Muscle layer of duodenum (tissue), 2 donors: ENCODE measurements around the gene TMIE.

ENCODE experiments used
- H3K27ac ChIP-seq: one replicate; pipeline ENCODE4 v1.7.0; 2013; ENCODE audit warnings: mild to moderate bottlenecking, low read length
- H3K27me3 ChIP-seq: one replicate; pipeline ENCODE4 v1.7.0; 2013; ENCODE audit warnings: low read depth, mild to moderate bottlenecking, control low read depth, low read length
- H3K36me3 ChIP-seq, 2 donors: one replicate each; pipeline ENCODE4 v1.7.0; 2013; ENCODE audit warnings: low read length in 2 of 2, control low read depth in 1 of 2, mild to moderate bottlenecking in 1 of 2; ENCODE audit not compliant: insufficient read depth in 2 of 2, control insufficient read depth in 1 of 2
- H3K4me1 ChIP-seq, 2 donors: one replicate each; pipeline ENCODE4 v1.7.0; 2013; ENCODE audit warnings: low read length in 2 of 2, mild to moderate bottlenecking in 2 of 2, control low read depth in 1 of 2, moderate library complexity in 1 of 2; ENCODE audit not compliant: insufficient read depth in 2 of 2, control insufficient read depth in 1 of 2
- H3K4me3 ChIP-seq, 2 donors: one replicate each; pipeline ENCODE4 v1.7.0; 2013; ENCODE audit warnings: low read length in 2 of 2, low read depth in 1 of 2, mild to moderate bottlenecking in 1 of 2
- H3K9me3 ChIP-seq, 2 donors: one replicate each; pipeline ENCODE4 v1.7.0; 2013; ENCODE audit warnings: low read length in 2 of 2, control low read depth in 1 of 2, mild to moderate bottlenecking in 1 of 2; ENCODE audit not compliant: control insufficient read depth in 1 of 2
- donor health status: healthy.

TMIE gene

GRCh38 chr3:46705751-46706552 lies 4.8 kb downstream of the TMIE start:
- Histone ChIP-seq H3K4me3 (no peak overlapping the region), H3K4me1 (peaks cover 0 to 5% of the 10 kb centered on the region in 2 donors), H3K27me3 (peaks cover 4% of the 10 kb centered on the region), H3K27ac (no peak overlapping the region), H3K9me3 (no peaks in the 10 kb centered on the region), H3K36me3 (no peaks in the 10 kb centered on the region)

- H3K36me3 ChIP-seq = no peaks in the 10 kb centered on the region
- H3K27ac ChIP-seq = no peak overlapping the region
- H3K4me1 ChIP-seq = no peaks in the 10 kb centered on the region
- H3K4me3 ChIP-seq = no peak overlapping the region
- no peaks in the 10 kb centered on the region for H3K27me3 ChIP-seq
- H3K9me3 ChIP-seq = no peaks in the 10 kb centered on the region
Measured at GRCh38 chr3:46706771-46707582, 5.8 kb downstream of the TMIE start.

- Histone ChIP-seq H3K27me3 (no peaks in the 10 kb centered on the region), H3K27ac (no peak overlapping the region), H3K9me3 (no peaks in the 10 kb centered on the region), H3K4me1 (no peaks in the 10 kb centered on the region), H3K4me3 (no peak overlapping the region), H3K36me3 (no peaks in the 10 kb centered on the region)
Measured at GRCh38 chr3:46707601-46708011, 6.4 kb downstream of the TMIE start.

- Histone ChIP-seq H3K27me3 (no peaks in the 10 kb centered on the region), H3K9me3 (no peaks in the 10 kb centered on the region), H3K4me3 (no peak overlapping the region), H3K27ac (no peak overlapping the region), H3K4me1 (no peaks in the 10 kb centered on the region), H3K36me3 (no peaks in the 10 kb centered on the region)
Measured at GRCh38 chr3:46708401-46709156, 7.4 kb downstream of the TMIE start.

- Histone ChIP-seq H3K36me3 (no peaks in the 10 kb centered on the region), H3K27me3 (no peaks in the 10 kb centered on the region), H3K4me1 (no peaks in the 10 kb centered on the region), H3K9me3 (no peaks in the 10 kb centered on the region), H3K4me3 (no peak overlapping the region), H3K27ac (no peak overlapping the region)
Measured at GRCh38 chr3:46709157-46709654, 8.0 kb downstream of the TMIE start.

- Histone ChIP-seq H3K9me3 (no peaks in the 10 kb centered on the region), H3K4me1 (no peaks in the 10 kb centered on the region), H3K36me3 (no peaks in the 10 kb centered on the region), H3K4me3 (no peak overlapping the region), H3K27ac (no peak overlapping the region), H3K27me3 (no peaks in the 10 kb centered on the region)
Measured at GRCh38 chr3:46709721-46710120, 8.5 kb downstream of the TMIE start.

- H3K4me3 ChIP-seq = no peak overlapping the region
- H3K9me3 ChIP-seq = no peaks in the 10 kb centered on the region
- H3K4me1 ChIP-seq = no peaks in the 10 kb centered on the region
- no peak overlapping the region for H3K27ac ChIP-seq
- H3K36me3 ChIP-seq = no peaks in the 10 kb centered on the region
- H3K27me3 ChIP-seq = no peaks in the 10 kb centered on the region
Measured at GRCh38 chr3:46710229-46710628, 9.0 kb downstream of the TMIE start.

GRCh38 chr3:46710671-46711295 lies 9.6 kb downstream of the TMIE start:
- H3K4me1 ChIP-seq = no peaks in the 10 kb centered on the region
- no peak overlapping the region for H3K27ac ChIP-seq
- no peaks in the 10 kb centered on the region for H3K27me3 ChIP-seq
- H3K9me3 ChIP-seq = no peaks in the 10 kb centered on the region
- no peaks in the 10 kb centered on the region for H3K36me3 ChIP-seq
- no peak overlapping the region for H3K4me3 ChIP-seq

- H3K9me3 ChIP-seq = no peaks in the 10 kb centered on the region
- H3K36me3 ChIP-seq = no peaks in the 10 kb centered on the region
Measured at GRCh38 chr3:46711305-46711704, 10.1 kb downstream of the TMIE start.

GRCh38 chr3:46711760-46712159 lies 10.6 kb downstream of the TMIE start:
- Histone ChIP-seq H3K9me3 (no peaks in the 10 kb centered on the region), H3K36me3 (no peaks in the 10 kb centered on the region), H3K4me3 (no peak overlapping the region), H3K27ac (no peak overlapping the region), H3K27me3 (peaks cover 3% of the 10 kb centered on the region), H3K4me1 (no peaks in the 10 kb centered on the region)

More at GRCh38 chr3:46711305-46711704, 10.1 kb downstream of the TMIE start:
- Histone ChIP-seq H3K27me3 (no peaks in the 10 kb centered on the region), H3K4me3 (no peak overlapping the region), H3K4me1 (no peaks in the 10 kb centered on the region), H3K27ac (no peak overlapping the region)
